ENCODE data around the gene PTPRG.

The PTPRG gene

DNA sequence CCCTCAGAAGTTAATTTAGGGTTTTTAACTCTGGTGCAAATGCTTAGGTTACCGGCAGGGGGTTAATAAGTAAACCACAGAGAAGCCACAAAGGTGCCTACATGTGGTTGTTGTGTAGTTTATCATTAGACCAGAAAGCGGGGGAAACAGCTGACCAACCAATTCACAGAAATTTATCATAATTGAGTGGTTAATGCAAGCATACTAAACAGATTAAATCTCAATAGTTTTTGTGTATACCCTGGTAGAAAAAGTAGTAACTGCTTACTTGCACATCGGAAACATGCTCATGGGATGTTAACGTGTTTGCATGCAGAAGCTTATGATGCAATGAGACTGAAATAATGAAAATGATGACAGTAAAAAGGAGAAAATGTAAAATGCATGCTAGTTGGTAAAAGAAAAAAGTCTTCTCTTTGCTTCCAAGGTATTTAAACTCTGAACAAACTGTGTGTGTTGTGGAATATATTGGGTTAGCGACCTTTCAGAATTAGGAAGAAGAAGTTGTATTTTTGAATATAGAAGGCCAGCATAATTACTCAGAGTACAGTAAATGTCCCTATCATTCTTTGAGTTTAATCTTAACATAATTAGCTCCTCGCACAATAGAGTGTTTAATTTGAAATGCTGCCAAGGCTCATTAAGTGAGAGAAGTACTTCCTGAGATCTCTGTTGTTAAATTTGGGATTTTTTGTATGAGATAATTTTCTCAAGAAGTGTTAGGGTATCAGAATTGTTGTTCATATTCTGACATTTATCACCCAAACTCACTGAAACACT lies 316.2 kb downstream of the PTPRG start:
- Histone ChIP-seq H3K27ac (no peak overlapping the region), H3K4me3 (no peak overlapping the region)
- TF ChIP-seq CTCF (IDR thresholded peaks at IDR 0.05), result no peak
- DNase-seq (ENCODE audit: low spot score), result no peak

DNA sequence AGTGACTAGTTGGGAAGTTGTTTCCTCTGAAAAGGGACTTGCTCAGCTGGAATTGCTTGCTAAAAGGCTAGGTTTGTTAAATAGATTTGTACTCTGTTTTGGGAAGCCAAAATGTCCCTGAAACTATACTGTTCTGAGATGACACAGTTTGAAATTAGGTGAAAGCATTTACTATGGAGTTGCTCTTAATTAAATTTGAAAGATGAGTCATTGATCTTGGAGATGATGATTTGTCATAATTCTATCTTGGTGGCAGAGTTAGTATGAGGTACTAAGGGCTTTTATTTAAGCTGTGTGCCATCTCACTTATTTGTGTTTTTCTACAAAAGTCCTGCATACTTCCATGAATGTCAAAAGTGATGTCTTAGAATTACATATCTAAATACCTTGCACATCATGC lies 320.9 kb downstream of the PTPRG start:
- H3K27ac ChIP-seq, result no peak overlapping the region
- no peak for DNase-seq (ENCODE audit: low spot score)
- no peak for TF ChIP-seq CTCF (IDR thresholded peaks at IDR 0.05)
- no peak overlapping the region for H3K4me3 ChIP-seq

GRCh38 chr3:61884794-61885193 lies 323.4 kb downstream of the PTPRG start:
- TF ChIP-seq CTCF (IDR thresholded peaks at IDR 0.05), result no peak
- H3K27ac ChIP-seq, result no peak overlapping the region
- DNase-seq (ENCODE audit: low spot score), result no peak
- no peak overlapping the region for H3K4me3 ChIP-seq

DNA sequence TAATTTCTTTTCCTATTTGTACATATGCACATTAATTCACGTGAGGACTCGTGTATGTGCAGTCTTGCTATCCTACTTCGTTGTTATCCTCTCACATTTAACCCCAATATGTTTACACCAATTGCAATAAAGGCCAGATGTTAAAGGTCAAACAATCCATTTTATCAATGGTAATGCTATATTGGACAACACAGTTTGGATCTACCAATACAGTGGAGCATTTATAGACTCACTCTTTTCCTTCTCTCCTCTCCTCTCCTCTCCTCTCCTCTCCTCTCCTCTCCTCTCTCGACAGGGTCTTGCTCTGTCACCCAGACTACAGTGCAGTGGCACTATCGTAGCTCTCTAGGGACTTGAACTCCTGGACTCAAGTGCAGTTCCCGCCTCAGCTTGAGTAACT lies 324.0 kb downstream of the PTPRG start:
- no peak overlapping the region for H3K27ac ChIP-seq
- no peak for TF ChIP-seq CTCF (IDR thresholded peaks at IDR 0.05)
- no peak for DNase-seq (ENCODE audit: low spot score)

DNA sequence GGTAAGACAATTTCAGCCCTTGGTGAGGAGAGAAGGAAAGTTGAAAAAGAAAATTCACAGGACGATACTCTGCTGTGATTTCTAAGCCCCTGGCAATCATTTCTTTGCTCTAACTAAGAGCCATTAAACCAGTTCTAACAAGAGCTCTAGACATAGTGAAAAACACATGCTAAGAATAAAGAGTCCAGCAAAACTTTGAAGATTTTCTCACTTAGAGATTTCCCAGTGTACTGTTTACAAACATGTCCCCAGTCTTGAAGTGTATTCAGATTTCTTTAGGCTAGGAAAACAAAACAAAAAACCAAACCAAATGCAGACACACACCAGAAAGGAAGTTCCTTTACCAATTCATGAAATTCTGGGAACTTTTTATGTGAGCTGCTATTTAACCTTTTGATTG lies 325.8 kb downstream of the PTPRG start:
- no peak for TF ChIP-seq CTCF (IDR thresholded peaks at IDR 0.05)
- H3K4me3 ChIP-seq, result no peak overlapping the region
- no peak overlapping the region for H3K27ac ChIP-seq
- no peak for DNase-seq (ENCODE audit: low spot score)

More for the DNA sequence above, 324.0 kb downstream of the PTPRG start:
- no peak overlapping the region for H3K4me3 ChIP-seq

DNA sequence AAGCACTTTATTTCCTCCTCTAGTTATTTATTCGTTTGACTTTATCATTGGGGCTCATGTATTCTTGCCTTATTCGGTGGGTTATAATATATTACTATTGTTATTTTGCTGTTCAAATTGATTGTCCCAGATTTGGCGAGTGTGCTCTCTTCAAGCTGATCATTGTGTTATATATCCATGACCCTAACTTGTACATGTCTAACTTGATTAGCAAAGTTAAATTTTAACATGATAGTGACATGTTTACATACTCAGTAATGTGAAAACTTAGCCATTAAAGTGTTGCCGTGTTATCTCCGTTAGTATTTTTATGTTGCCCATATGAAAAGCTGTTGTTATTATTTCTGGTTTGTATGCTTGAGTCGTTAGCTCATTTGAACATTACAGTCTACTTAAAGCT lies 327.9 kb downstream of the PTPRG start:
- no peak for TF ChIP-seq CTCF (IDR thresholded peaks at IDR 0.05)
- DNase-seq (ENCODE audit: low spot score), result no peak
- Histone ChIP-seq H3K27ac (no peak overlapping the region), H3K4me3 (no peak overlapping the region)

DNA sequence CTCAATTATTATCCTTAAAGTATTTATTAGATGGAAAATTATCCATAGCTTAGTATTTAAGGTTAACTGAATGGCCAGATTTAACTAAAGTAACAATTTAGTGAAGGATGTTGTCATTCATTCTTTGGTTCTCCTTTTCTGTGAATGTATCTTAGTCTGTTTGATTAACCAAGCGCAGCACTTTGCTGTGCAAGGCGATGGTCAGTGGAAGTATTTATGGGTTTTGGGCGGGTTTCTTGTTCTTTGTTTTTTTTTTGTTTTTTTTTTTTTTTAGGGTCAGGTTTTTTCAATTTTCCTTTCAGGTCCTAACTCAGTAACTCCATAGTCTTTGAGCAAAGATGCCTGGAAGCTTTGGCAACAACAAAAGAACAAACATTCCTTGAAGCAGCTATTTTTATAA lies 328.8 kb downstream of the PTPRG start:
- H3K27ac ChIP-seq, result no peak overlapping the region
- H3K4me3 ChIP-seq, result no peak overlapping the region
- no peak for TF ChIP-seq CTCF (IDR thresholded peaks at IDR 0.05)
- DNase-seq (ENCODE audit: low spot score), result no peak

All from coronary artery (tissue), 2 donors.